A673 (cell line): ENCODE data around the gene CLDN5. TPM values are rescaled to one million over a fixed set of nuclear protein-coding genes. Genes with fewer than 3 reads are reported as not detected.

ENCODE experiments used
- BruUV-seq: library from RNA; stranded (reverse); fragments of 400-500 nt; replicated peaks from 2 replicates; lab custom pipeline; 2021; lab: Mats Ljungman, UMichigan
- CTCF ChIA-PET: fragments of 300-600 bp; sonication (Branson Sonifier 250); formaldehyde crosslinking; loops from one replicate; lab custom pipeline; 2022; ENCODE audit warnings: antibody characterized with exemption; lab: Charles Lee
- POLR2A ChIA-PET: fragments of 300-600 bp; sonication (Branson Sonifier 250); formaldehyde crosslinking; loops from one replicate; lab custom pipeline; 2022; ENCODE audit warnings: antibody characterized with exemption; ENCODE audit not compliant: low non-redundant PET; lab: Charles Lee
- DNase-seq: peaks from one replicate; pipeline ENCODE4 v3.0.0-alpha.2; 2015; ENCODE audit warnings: low spot score
- H3K27ac ChIP-seq: fragments of 200-600 bp; sonication (generic); 2 replicates; pipeline ENCODE4 v1.5.1; 2016; ENCODE audit warnings: mixed run types, low read depth, mild to moderate bottlenecking, mixed read lengths, antibody characterized with exemption, low read length; ENCODE audit not compliant: poor library complexity, severe bottlenecking
- H3K27me3 ChIP-seq: fragments of 200-600 bp; sonication (generic); replicated peaks from 2 replicates; pipeline ENCODE4 v1.6.1; 2017; ENCODE audit warnings: mixed run types, low read depth, mild to moderate bottlenecking, mixed read lengths, antibody characterized with exemption, low read length; ENCODE audit not compliant: insufficient read depth, poor library complexity
- H3K36me3 ChIP-seq: fragments of 200-600 bp; sonication (generic); 2 replicates; pipeline ENCODE4 v1.6.1; 2016; ENCODE audit warnings: mixed run types, mild to moderate bottlenecking, mixed read lengths, antibody characterized with exemption, low read length; ENCODE audit not compliant: insufficient read depth, poor library complexity, severe bottlenecking
- H3K4me1 ChIP-seq: fragments of 200-600 bp; sonication (generic); 2 replicates; pipeline ENCODE4 v1.6.1; 2017; ENCODE audit warnings: mixed run types, mild to moderate bottlenecking, mixed read lengths, antibody characterized with exemption, low read length; ENCODE audit not compliant: insufficient read depth, poor library complexity, severe bottlenecking
- H3K4me3 ChIP-seq: fragments of 200-600 bp; sonication (generic); 2 replicates; pipeline ENCODE4 v1.5.1; 2016; ENCODE audit warnings: low read depth, mixed run types, mild to moderate bottlenecking, mixed read lengths, low read length; ENCODE audit not compliant: poor library complexity, severe bottlenecking
- H3K9me3 ChIP-seq: fragments of 200-600 bp; sonication (generic); 2 replicates; pipeline ENCODE4 v1.6.1; 2016; ENCODE audit warnings: mixed run types, low read depth, mild to moderate bottlenecking, mixed read lengths, antibody characterized with exemption, low read length; ENCODE audit not compliant: poor library complexity, severe bottlenecking
- EZH2 ChIP-seq: fragments of 200-600 bp; sonication (generic); IDR thresholded peaks from 2 replicates; pipeline ENCODE4 v1.6.1; 2017; ENCODE audit warnings: borderline replicate concordance, low read depth, mild to moderate bottlenecking, mixed read lengths, antibody characterized with exemption, low read length; ENCODE audit not compliant: poor library complexity, severe bottlenecking
- intact Hi-C: fragments of 100-400 bp; cut with micrococcal nuclease; formaldehyde crosslinking; loops from one replicate; pipeline ENCODE4 v1.10.0; 2022; ENCODE audit not compliant: unreplicated experiment
- total RNA-seq: library from RNA; stranded (reverse); gene quantifications from 2 replicates; pipeline ENCODE4 v1.2.3, GENCODE V29; 2021
- TF ChIP-seq, protein P1 (sequence below): fragments of 300-800, 200-600 bp; sonication (generic); conservative IDR thresholded peaks from 2 replicates; pipeline ENCODE4 v1.5.1; 2017; ENCODE audit warnings: low read depth, mild to moderate bottlenecking, antibody characterized with exemption, low read length, moderate library complexity, mixed read lengths

CLDN5 gene
- total RNA-seq, 1 experiment from 2014 or later: 0.21 TPM

DNA sequence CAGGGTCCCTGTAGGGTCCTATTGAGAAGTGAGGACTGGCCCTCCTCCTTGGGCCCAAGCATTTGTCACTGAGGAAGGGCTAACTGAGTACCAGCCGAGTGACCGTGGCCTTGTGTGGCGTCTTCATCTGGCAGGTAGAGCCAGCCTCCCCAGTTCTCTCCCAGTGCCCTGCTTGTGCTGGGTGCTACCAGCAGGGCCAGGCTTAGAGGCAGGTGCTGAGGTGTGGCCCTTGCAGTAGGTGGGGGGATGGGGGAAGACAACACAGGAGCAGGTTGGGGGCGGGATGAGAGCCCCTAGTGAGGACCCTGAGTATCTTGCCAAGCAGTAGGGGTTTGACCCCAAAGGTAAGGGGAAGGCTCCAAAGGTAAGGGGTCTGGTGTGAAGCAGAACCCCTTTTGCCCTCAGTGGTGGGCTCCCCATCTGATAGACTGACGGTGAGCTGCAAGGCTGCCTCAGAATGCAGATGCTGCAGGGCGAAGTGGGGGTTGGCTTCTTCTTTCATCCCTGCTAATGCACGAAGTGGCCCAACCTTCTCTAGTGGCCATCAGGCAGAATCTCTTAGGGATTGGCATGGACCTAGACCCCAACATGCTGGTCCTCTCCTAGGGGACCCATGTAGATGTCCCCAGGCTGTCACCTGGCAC lies 24.9 kb downstream of the CLDN5 start:
- ChIA-PET POLR2A (no interaction called here), CTCF (interaction anchor here (0.6 kb wide), 1 partner anchor 12 kb away, joined by 5 read pairs; no protein-coding TSS in a partner anchor)
- Histone ChIP-seq H3K9me3 (no peaks in the 10 kb centered on the region), H3K4me3 (no peak overlapping the region), H3K4me1 (no peaks in the 10 kb centered on the region), H3K27me3 (no peaks in the 10 kb centered on the region), H3K36me3 (peaks cover 41% of the 10 kb centered on the region), H3K27ac (no peak overlapping the region)
- TF ChIP-seq, protein P1, sequence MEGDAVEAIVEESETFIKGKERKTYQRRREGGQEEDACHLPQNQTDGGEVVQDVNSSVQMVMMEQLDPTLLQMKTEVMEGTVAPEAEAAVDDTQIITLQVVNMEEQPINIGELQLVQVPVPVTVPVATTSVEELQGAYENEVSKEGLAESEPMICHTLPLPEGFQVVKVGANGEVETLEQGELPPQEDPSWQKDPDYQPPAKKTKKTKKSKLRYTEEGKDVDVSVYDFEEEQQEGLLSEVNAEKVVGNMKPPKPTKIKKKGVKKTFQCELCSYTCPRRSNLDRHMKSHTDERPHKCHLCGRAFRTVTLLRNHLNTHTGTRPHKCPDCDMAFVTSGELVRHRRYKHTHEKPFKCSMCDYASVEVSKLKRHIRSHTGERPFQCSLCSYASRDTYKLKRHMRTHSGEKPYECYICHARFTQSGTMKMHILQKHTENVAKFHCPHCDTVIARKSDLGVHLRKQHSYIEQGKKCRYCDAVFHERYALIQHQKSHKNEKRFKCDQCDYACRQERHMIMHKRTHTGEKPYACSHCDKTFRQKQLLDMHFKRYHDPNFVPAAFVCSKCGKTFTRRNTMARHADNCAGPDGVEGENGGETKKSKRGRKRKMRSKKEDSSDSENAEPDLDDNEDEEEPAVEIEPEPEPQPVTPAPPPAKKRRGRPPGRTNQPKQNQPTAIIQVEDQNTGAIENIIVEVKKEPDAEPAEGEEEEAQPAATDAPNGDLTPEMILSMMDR: no peak
- no peak for TF ChIP-seq EZH2
- no TSS peak for BruUV-seq
- no peak for DNase-seq
- intact Hi-C loops: no loop called here

DNA sequence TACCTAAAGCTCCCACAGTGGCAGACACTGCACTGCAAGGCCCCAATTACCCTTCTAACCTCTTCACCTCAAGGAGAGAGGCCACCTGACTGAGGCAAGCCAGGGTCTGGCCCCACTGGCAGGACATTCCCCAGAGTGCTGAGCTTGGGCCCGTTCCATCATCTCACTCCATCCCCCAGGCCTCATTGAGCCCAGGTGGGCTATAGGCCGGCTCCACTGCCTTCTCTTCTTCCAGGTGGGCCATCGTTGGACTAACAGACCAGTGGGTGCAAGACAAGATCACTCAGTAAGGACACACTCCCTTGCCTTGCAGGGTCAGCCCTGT lies 25.4 kb downstream of the CLDN5 start:
- H3K27ac ChIP-seq: no peak overlapping the region
- H3K4me1 ChIP-seq: no peaks in the 10 kb centered on the region
- ChIA-PET POLR2A (no interaction called here), CTCF (no interaction called here)
- no peak for TF ChIP-seq EZH2
- TF ChIP-seq, protein P1: no peak
- no TSS peak for BruUV-seq
- no peak for DNase-seq
- intact Hi-C loops: no loop called here
- H3K4me3 ChIP-seq: no peak overlapping the region
- H3K9me3 ChIP-seq: no peaks in the 10 kb centered on the region
- H3K36me3 ChIP-seq: peaks cover 44% of the 10 kb centered on the region
- H3K27me3 ChIP-seq: no peaks in the 10 kb centered on the region

DNA sequence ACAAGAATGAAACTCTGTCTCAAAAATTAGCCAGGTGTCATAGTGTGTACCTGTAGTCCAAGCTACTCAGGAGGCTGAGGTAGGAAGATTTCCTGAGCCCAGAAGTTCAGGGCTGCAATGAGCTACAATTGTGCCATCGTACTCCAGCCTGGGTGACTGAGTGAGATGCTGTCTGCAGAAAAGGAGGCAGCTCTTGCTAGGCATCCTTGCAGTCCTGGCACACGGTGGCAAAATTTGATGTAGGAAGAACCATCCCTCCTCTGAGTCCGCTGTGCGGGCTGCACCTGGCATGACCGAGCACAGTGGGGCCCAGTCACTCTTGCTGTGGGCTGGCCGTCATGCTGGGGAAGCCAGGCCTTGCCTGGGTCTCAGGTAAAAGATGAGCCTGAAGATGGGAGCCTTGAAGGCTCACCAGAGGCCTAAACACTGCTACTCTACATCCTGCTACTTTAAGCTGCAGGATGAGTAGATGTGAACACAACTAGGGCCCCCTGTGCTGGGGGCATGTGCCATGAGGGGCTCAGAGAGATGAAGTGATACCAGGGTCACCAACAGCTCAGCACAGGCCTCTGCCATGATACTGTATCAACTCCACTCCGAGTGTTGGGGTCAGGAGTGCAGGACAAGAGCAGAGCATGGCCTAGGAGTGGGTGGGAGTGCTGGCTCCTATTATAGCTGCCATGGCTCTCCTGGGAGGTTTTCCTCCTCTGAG lies 25.9 kb downstream of the CLDN5 start:
- TF ChIP-seq, protein P1: no peak
- no peak for TF ChIP-seq EZH2
- intact Hi-C loops: no loop called here
- no peak for DNase-seq
- ChIA-PET POLR2A (no interaction called here), CTCF (no interaction called here)
- no peaks in the 10 kb centered on the region for H3K27me3 ChIP-seq
- BruUV-seq: no TSS peak
- H3K4me1 ChIP-seq: no peaks in the 10 kb centered on the region
- no peak overlapping the region for H3K27ac ChIP-seq
- peaks cover 49% of the 10 kb centered on the region for H3K36me3 ChIP-seq
- no peaks in the 10 kb centered on the region for H3K9me3 ChIP-seq
- H3K4me3 ChIP-seq: no peak overlapping the region
